HG02852 (cell line): ENCODE measurements around the gene DGKB.

ENCODE experiments used
- ATAC-seq: cut with Tn5 transposase; IDR thresholded peaks from one replicate; pipeline ENCODE4 v1.9.1; 2021; ENCODE audit warnings: mild to moderate bottlenecking, moderate library complexity; ENCODE audit not compliant: unreplicated experiment

DGKB gene

GRCh38 chr7:14902589-14903067, at the start of gene DGKB:
TSS of gene DGKB (minus strand) at chr7:14902751.
- ATAC-seq: no peak

GRCh38 chr7:14950013-14950412, 47.5 kb upstream of the DGKB start:
- no peak for ATAC-seq

GRCh38 chr7:14938181-14938580, 35.6 kb upstream of the DGKB start:
- ATAC-seq: no peak

- ATAC-seq: no peak
These were observed 35.0 kb upstream of the DGKB start for GRCh38 chr7:14937581-14937980.

GRCh38 chr7:14936554-14936953, 34.0 kb upstream of the DGKB start:
- no peak for ATAC-seq

- ATAC-seq: no peak
These were observed 32.3 kb upstream of the DGKB start for GRCh38 chr7:14934839-14935238.

GRCh38 chr7:14931511-14932215, 29.1 kb upstream of the DGKB start:
- no peak for ATAC-seq

- ATAC-seq: no peak
These were observed 21.8 kb upstream of the DGKB start for GRCh38 chr7:14924398-14924797.

- ATAC-seq: no peak
These were observed 8.5 kb upstream of the DGKB start for GRCh38 chr7:14911077-14911476.

GRCh38 chr7:14908697-14909096, 6.1 kb upstream of the DGKB start:
- no peak for ATAC-seq

- no peak for ATAC-seq
These were observed 3.2 kb upstream of the DGKB start for GRCh38 chr7:14905764-14906163.

GRCh38 chr7:14900051-14900450, 2.5 kb downstream of the DGKB start:
- ATAC-seq: no peak

GRCh38 chr7:14899030-14899429, 3.5 kb downstream of the DGKB start:
- ATAC-seq: no peak

GRCh38 chr7:14896461-14896860, 6.1 kb downstream of the DGKB start:
- ATAC-seq: no peak

- no peak for ATAC-seq
These were observed 7.7 kb downstream of the DGKB start for GRCh38 chr7:14894826-14895225.

GRCh38 chr7:14892961-14893360, 9.6 kb downstream of the DGKB start:
- no peak for ATAC-seq

GRCh38 chr7:14891289-14891688, 11.3 kb downstream of the DGKB start:
- no peak for ATAC-seq

- ATAC-seq: no peak
These were observed 13.6 kb downstream of the DGKB start for GRCh38 chr7:14888962-14889361.

GRCh38 chr7:14886533-14886932, 16.0 kb downstream of the DGKB start:
- ATAC-seq: no peak

- no peak for ATAC-seq
These were observed 26.5 kb downstream of the DGKB start for GRCh38 chr7:14875941-14876587.

GRCh38 chr7:14871880-14872279, 30.7 kb downstream of the DGKB start:
- ATAC-seq: no peak

GRCh38 chr7:14870394-14870793, 32.2 kb downstream of the DGKB start:
- ATAC-seq: no peak

- ATAC-seq: no peak
These were observed 33.6 kb downstream of the DGKB start for GRCh38 chr7:14868937-14869336.
